Superior temporal gyrus (tissue), 1 donor: ENCODE measurements around the gene FURIN.
"Not testable (repeated sequence)": the region's sequence is repeated elsewhere in the genome, so short reads cannot be mapped to it uniquely, and the experiment has no call there.

Source experiments
- DNase-seq: peaks from one replicate; pipeline ENCODE4 v3.0.0-alpha.2; 2016; ENCODE audit errors: extremely low spot score

Gene FURIN

DNA sequence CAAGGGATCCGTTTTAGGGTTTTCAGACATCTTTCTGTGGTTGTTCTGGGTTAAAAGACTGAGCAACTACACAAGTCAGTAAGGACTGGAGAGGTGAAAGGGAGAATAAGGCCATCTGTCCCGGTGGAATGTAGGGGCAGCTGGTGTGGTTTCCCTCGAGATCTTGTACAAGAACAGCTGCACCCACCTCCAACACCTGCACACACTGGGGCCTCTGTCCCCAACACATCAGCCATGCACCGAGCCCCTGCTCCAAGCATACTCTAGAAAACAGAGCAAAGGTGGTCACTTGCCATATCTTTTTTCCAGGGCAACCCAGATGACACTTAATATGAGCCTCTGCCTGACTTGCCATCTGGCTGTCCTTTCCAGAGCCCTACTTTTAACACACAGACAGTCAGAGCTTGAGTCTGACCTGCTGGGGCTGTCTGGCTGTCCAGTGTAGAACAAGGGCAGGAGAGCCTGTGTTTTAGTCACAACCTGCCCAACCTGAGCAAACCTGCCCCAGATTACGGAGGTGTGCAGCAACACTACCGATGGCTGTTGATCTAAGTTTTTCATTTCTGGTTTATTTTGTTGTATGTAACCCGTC lies 46.9 kb downstream of the FURIN start:
- DNase-seq: no peak

GRCh38 chr15:90915808-90916440 lies 47.5 kb downstream of the FURIN start:
- DNase-seq: no peak

DNA sequence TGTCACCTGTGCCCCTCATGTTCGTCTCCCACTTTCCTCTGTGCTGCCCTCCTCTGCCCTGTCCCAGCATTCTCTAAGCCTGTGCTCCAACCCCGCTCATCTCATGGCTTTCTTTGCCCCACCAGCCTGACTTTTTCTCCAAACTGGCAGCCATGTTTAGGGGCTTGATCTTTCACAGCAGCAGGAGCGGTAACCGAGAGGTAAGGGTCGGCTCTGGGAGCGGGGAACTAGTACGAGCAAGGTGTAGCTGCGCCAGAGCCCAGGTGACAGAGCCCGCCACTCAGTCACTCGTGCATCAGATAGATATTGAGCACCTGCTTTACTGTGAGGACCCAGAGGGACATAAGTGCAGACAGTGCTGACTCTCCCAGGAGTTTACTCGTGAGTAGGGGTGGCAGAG lies 48.1 kb downstream of the FURIN start:
- DNase-seq: no peak

DNA sequence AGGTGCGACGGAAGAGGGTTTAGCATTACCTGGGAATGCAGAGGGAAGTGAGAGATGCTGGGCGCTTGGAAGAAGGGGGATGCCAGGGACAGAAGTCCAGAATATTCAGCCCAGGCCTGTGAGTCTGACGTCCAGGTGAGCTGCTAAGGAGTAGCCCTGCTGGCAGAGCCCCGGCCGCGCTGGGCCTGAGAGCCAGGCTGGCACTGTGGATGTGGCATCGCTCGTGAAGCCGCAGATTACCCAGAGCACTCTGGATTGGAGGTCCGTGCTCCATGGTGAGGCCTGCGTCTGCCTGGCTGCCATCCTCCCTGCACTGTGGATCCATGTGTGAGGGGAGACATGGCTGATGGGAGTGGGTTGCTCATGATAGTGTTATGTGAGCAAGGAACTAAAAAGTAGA lies 49.2 kb downstream of the FURIN start:
- DNase-seq: no peak

DNA sequence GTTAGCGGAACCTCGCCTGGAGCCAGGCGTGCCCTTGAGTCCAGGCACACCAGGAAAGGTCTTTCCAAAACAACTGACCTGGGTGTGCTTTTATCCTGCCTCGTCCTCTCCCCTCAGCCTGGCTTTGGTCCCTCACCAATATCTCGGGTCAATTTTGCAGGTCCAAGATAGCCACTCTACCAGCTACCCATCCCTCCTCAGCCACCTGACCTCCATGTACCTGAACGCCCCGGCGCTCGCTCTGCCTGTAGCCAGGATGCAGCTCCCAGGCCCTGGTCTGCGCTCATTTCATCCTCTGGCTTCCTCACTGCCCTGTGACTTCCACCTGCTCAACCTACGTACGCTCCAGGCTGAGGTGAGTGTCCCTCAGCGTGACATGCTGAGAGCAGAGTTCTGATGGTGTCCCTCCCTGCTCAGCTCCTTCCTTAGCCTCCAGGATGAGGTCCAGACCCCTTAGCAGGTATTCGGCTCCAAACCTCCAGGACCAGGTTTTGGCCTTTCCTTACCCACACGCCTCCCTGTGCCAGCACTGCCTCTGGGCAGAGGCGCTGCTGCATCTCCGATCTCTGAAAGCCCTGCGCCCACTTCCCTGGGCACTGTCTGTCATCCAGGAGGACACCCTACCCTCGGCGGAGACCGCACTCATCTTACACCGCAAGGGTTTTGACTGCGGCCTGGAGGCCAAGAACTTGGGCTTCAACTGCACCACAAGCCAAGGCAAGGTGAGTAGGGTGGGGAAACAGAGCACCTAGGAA lies 49.8 kb downstream of the FURIN start:
- DNase-seq: no peak

DNA sequence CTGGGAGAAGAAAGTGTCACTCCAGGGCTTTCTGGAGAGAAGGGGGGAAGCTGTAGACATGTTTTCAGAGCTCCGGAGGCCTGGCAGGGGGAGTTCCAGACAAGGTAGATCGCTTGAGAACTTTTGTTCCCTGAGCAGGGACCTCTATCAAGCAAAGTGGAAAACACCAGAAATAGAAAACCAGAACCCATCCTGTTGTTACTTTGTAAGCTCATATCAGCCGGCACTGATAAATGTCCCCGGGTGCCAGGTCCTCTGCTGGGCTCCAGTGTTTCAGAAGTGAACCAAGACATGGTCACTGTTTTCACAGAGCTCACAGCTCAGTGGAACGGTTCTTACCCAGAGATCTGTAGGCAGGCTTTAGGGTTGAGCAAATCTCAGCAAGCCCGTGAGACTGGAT lies 50.4 kb downstream of the FURIN start:
- no peak for DNase-seq

DNA sequence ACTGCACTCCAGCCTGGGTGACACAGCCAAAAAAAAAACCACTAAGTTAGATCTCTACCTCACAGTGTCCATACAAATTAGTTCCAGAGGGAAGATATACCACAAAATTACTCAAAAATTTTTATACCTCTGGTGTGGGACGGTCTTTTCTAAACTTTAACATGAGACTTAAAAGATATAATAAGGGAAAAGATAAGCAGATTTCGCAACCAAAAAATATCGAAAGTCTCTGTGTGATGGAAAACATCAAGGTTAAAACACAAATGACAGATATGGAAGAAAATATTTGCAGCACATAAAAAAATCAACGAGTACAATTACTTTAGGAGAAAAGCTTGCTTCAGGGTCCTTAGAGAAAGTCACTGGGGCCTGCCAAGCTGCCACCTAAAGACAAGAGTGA lies 53.5 kb downstream of the FURIN start:
- DNase-seq: no peak

DNA sequence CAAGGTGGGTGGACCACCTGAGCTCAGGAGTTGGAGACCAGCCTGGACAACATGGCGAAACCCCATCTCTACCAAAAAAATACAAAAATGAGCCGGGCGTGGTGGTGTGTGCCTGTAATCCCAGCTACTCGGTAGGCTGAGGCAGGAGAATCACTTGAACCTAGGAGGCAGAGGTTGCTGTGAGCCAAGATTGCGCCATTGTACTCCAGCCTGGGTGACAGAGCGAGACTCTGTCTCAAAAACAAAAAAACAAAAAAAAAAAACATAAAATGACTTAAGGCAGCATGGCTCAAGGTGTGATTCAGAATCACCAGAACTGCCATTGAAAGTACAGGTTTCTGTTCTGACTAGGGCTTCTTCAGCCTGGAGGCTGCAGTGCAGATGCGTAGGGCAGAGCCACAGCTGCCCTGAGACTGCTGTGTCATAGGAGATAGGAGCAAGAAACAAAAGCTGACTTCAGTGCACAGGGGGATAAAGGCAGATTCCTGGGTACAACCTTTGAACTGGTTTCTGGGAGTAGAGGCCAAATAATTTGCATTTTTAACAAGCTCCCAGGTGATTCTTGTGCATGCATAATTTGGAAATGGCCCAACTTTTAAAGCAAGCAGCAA lies 54.4 kb downstream of the FURIN start:
- not testable (repeated sequence) for DNase-seq

- no peak for DNase-seq
These were observed 56.0 kb downstream of the FURIN start for GRCh38 chr15:90924375-90924774.

GRCh38 chr15:90926766-90927165 lies 58.4 kb downstream of the FURIN start:
- DNase-seq: not testable (repeated sequence)

DNA sequence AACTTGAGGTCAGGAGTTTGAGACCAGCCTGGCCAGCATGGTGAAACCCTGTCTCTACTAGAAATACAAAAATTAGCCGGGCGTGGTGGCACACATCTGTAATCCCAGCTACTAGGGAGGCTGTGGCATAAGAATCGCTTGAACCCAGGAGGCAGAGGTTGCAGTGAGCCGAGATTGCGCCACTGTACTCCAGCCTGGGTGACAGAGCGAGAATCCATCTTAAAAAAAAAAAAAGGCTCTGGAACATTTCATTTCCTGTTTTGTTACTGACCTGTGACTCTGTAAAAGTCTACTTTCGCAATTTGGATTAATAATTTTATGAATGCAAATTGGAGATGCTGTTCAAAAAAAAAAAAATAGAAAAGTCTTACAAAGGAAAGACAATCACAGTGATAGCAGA lies 59.7 kb downstream of the FURIN start:
- DNase-seq: not testable (repeated sequence)

GRCh38 chr15:90929246-90930019 lies 61.0 kb downstream of the FURIN start:
- DNase-seq: no peak

DNA sequence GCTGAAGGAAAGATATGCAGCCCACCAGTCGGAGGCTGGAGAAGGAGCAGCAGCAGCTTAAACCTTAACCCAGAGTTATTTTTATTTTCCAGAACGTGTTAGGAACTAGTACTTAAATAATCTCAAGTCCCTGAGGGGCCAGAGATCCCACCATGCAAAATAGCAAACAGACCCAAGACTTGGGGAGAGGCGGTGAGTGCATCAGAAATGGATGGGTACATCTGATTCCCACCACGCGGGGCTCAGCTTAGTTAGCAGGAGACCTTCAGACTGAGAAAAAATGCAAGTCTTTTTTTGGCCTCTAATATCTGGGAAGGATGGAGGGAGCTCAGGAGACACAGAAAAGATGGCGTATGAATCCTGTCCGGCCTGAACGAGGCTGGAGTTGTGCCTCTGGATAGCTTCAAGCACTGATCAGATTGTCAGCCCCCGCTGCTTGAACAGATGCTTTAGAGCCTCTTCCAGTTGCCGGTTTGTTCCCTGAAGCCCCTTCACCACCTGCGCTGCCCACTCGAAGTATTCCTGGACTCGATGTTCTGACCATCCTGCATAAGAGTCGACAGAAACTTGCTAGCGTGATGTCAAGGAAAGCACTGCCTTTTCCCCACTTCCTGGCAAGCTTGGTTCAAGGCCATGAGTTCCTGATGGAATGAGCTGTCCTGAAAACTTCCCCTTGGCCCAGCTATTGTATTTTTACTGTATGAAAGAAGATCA lies 62.6 kb downstream of the FURIN start:
- no peak for DNase-seq

DNA sequence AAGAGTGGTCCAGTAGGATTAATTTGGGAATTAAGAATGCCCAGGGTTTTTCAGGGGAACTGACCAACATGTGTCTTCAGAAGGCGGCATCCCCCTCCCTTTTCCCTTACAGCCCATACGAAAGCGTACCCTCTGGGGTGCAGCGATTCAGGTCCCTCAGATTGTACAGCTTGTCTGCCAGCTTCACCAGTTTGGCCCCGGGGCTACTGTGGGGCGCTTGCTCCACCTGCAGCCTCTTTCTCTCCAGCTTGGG lies 63.1 kb downstream of the FURIN start:
- no peak for DNase-seq

DNA sequence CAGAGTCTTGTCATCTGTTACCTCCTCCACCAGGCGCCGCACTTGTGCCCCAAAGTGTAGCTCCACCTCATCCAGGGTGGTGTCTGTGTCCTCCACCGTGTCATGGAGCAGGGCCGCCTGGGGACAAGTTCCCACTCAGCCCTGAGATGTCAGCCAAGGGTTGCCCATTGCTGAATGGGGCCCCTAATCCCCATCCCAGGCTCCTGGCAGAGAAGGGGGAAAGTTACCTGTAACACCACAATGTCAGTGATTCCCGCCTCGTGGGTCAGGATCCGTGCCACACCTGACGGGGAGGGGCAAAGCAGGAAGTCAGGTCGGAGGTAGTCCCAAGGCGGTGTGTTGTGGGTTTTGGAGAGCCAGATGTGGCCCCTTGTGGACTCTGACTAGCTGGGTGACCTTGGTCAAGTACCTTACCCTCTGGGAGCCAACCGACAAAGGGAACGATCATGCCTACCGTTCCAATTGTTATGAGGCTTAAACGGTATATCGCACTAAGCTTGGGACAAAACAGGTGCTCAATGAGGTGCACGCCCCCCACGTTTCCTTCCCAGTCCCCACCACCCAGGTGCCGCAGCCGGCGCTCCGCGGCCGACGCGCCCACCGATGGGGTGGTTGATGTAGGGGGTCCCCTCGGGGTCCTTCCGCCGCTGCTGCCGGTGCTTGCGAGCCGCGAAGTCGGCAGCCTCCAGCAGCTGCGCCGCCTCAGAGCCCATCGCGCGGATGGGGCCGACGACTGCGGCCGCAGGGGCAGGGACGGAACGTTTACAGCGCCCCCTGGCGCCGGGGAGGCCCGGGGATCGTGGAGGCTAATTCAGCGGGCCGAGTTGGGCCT lies 63.7 kb downstream of the FURIN start, which contains the start of gene HDDC3:
Gene HDDC3 (minus strand): TSS at position 722 of the 832 bp plus-strand sequence. CDS start 9 bp downstream, at position 713.
- DNase-seq: peak; percentile 91

DNA sequence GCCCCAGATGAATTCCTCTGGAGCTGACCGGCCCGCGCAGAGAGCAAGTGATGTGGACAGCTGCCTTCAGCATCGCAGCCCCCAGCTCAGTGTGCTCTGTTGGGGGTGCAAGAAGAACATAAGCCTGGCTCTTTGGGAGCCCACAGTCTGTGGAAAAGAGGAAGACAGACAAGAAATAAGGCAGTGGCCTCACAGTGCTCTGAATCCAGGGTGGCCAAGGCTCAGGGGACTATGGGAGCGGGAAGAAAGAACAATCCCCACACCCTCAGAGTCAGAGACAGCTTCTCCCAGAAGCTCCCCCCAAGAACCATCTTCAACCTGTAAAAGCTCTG lies 64.2 kb downstream of the FURIN start:
- DNase-seq: no peak
